IMR-90 (cell line): ENCODE data around the gene PPP1R2.

Source experiments
- CHD1 ChIP-seq: IDR thresholded peaks from 2 replicates; pipeline ENCODE4 v1.6.1; 2012; ENCODE audit warnings: low read depth, low read length, improper control_type of control experiment
- FOS ChIP-seq: fragments of 150-350 bp; IDR thresholded peaks from 2 replicates; pipeline ENCODE4 v1.6.1; 2016; ENCODE audit warnings: low read depth, low read length
- MAZ ChIP-seq: IDR thresholded peaks from 2 replicates; pipeline ENCODE4 v1.6.1; 2012; ENCODE audit warnings: low read depth, mild to moderate bottlenecking, low read length, improper control_type of control experiment, moderate library complexity, borderline replicate concordance
- MXI1 ChIP-seq: IDR thresholded peaks from 2 replicates; pipeline ENCODE4 v1.6.1; 2012; ENCODE audit warnings: low read depth, mild to moderate bottlenecking, low read length, moderate library complexity, borderline replicate concordance
- POLR2A ChIP-seq: IDR thresholded peaks from 2 replicates; pipeline ENCODE4 v1.6.1; 2012; ENCODE audit warnings: mild to moderate bottlenecking, low read depth, low read length
- RAD21 ChIP-seq: IDR thresholded peaks from 2 replicates; pipeline ENCODE4 v1.6.1; 2012; ENCODE audit warnings: low read length, improper control_type of control experiment
- SMC3 ChIP-seq: fragments of 150-350 bp; IDR thresholded peaks from 2 replicates; pipeline ENCODE4 v1.6.1; 2016; ENCODE audit warnings: low read depth, mild to moderate bottlenecking, antibody characterized with exemption, low read length, moderate library complexity
- TF ChIP-seq, protein P1 (sequence below): conservative IDR thresholded peaks from 2 replicates; pipeline ENCODE4 v1.5.1; 2012; ENCODE audit warnings: mild to moderate bottlenecking, low read depth, low read length, improper control_type of control experiment
- TF ChIP-seq, protein P2 (sequence below): fragments of 150-350 bp; IDR thresholded peaks from 2 replicates; pipeline ENCODE4 v1.6.1; 2017; ENCODE audit warnings: mild to moderate bottlenecking, antibody characterized with exemption, low read length, low read depth

DNA sequence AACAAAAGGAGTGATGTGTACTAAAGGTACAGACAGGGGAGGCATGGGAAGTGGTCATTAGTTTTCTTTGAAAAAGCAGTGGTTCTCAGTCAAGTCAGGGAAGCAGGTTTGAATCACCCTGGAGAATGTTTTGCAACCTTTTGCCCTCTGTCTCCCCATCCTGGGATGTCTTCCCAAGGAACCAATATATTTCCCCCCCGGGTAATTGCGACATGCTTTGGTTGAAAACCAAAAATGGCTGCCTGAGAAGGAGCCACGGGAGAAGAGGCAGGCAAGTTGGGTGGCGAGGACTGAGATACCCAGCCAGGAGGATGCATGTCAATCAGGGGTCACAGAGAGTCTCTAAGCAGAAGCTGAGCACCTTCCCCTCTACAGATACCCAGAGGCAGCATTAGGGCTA is 20.2 kb upstream of the PPP1R2 start:
- TF ChIP-seq, protein P1, sequence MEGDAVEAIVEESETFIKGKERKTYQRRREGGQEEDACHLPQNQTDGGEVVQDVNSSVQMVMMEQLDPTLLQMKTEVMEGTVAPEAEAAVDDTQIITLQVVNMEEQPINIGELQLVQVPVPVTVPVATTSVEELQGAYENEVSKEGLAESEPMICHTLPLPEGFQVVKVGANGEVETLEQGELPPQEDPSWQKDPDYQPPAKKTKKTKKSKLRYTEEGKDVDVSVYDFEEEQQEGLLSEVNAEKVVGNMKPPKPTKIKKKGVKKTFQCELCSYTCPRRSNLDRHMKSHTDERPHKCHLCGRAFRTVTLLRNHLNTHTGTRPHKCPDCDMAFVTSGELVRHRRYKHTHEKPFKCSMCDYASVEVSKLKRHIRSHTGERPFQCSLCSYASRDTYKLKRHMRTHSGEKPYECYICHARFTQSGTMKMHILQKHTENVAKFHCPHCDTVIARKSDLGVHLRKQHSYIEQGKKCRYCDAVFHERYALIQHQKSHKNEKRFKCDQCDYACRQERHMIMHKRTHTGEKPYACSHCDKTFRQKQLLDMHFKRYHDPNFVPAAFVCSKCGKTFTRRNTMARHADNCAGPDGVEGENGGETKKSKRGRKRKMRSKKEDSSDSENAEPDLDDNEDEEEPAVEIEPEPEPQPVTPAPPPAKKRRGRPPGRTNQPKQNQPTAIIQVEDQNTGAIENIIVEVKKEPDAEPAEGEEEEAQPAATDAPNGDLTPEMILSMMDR, result no peak
- no peak for TF ChIP-seq SMC3
- TF ChIP-seq, protein P2, sequence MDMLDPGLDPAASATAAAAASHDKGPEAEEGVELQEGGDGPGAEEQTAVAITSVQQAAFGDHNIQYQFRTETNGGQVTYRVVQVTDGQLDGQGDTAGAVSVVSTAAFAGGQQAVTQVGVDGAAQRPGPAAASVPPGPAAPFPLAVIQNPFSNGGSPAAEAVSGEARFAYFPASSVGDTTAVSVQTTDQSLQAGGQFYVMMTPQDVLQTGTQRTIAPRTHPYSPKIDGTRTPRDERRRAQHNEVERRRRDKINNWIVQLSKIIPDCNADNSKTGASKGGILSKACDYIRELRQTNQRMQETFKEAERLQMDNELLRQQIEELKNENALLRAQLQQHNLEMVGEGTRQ, result no peak
- TF ChIP-seq FOS, result no peak
- TF ChIP-seq CHD1, result no peak
- TF ChIP-seq POLR2A, result no peak
- TF ChIP-seq MXI1, result no peak
- TF ChIP-seq MAZ, result no peak
- no peak for TF ChIP-seq RAD21
